SU-DHL-6 (cell line): Measurements from ENCODE around the gene GOLPH3.

Experiments used
- H2AFZ ChIP-seq: fragments of 200-600 bp; sonication (generic); 2 replicates; pipeline ENCODE4 v1.6.1; 2014; ENCODE audit warnings: low read depth, mild to moderate bottlenecking, moderate library complexity, mixed read lengths, antibody characterized with exemption, low read length; ENCODE audit not compliant: severe bottlenecking
- H3F3A ChIP-seq: fragments of 200-600 bp; shearing (Covaris generic); 2 replicates; pipeline ENCODE4 v1.6.0; 2016; ENCODE audit warnings: antibody characterized with exemption, mild to moderate bottlenecking; ENCODE audit not compliant: insufficient read depth
- H3K27ac ChIP-seq: fragments of 200-600 bp; sonication (generic); 2 replicates; pipeline ENCODE4 v1.5.1; 2016; ENCODE audit warnings: low read depth, mild to moderate bottlenecking, low read length, moderate library complexity, mixed read lengths
- H3K27me3 ChIP-seq: fragments of 200-600 bp; sonication (generic), shearing (Covaris generic); 2 replicates; pipeline ENCODE4 v1.6.0; 2014; ENCODE audit warnings: mild to moderate bottlenecking, low read length
- H3K36me3 ChIP-seq: fragments of 200-600 bp; sonication (generic); 2 replicates; pipeline ENCODE4 v1.6.1; 2014; ENCODE audit warnings: mild to moderate bottlenecking, low read length, mixed read lengths
- H3K4me2 ChIP-seq: fragments of 300-600, 200-600 bp; shearing (Covaris generic), sonication (generic); 2 replicates; pipeline ENCODE4 v1.6.0; 2014; ENCODE audit warnings: low read length, low read depth, mild to moderate bottlenecking; ENCODE audit not compliant: poor library complexity, severe bottlenecking
- H3K4me3 ChIP-seq: fragments of 200-600 bp; sonication (generic); 2 replicates; pipeline ENCODE4 v1.5.1; 2014; ENCODE audit warnings: antibody characterized with exemption, low read length, mild to moderate bottlenecking, mixed read lengths; ENCODE audit not compliant: insufficient read depth, poor library complexity, severe bottlenecking
- H3K79me2 ChIP-seq: fragments of 200-600 bp; sonication (generic); 2 replicates; pipeline ENCODE4 v1.6.1; 2014; ENCODE audit warnings: mild to moderate bottlenecking, low read length, moderate library complexity; ENCODE audit not compliant: insufficient read depth
- H3K9ac ChIP-seq: fragments of 200-600 bp; sonication (generic); 2 replicates; pipeline ENCODE4 v1.7.0; 2014; ENCODE audit warnings: mild to moderate bottlenecking, low read length
- H3K9me2 ChIP-seq: fragments of 200-600 bp; sonication (generic); replicated peaks from 2 replicates; pipeline ENCODE4 v1.6.1; 2014; ENCODE audit warnings: low read length; ENCODE audit not compliant: insufficient read depth
- H3K9me3 ChIP-seq: fragments of 200-600 bp; sonication (generic); 2 replicates; pipeline ENCODE4 v1.6.1; 2014; ENCODE audit warnings: low read length, mixed read lengths; ENCODE audit not compliant: insufficient read depth
- H4K20me1 ChIP-seq: fragments of 200-600 bp; sonication (generic); 2 replicates; pipeline ENCODE4 v1.6.1; 2014; ENCODE audit warnings: low read depth, mild to moderate bottlenecking, antibody characterized with exemption, low read length, moderate library complexity, mixed read lengths
- EZH2phosphoT487 ChIP-seq: fragments of 200-600 bp; sonication (generic), shearing (Covaris generic); conservative IDR thresholded peaks from 2 replicates; pipeline ENCODE4 v1.6.1; 2018; ENCODE audit warnings: mild to moderate bottlenecking, antibody characterized with exemption, low read length, moderate library complexity, mixed read lengths
- TF ChIP-seq, protein P1 (sequence below): fragments of 200-600 bp; sonication (generic); IDR thresholded peaks from one replicate; pipeline ENCODE4 v1.5.1; 2017; ENCODE audit warnings: antibody characterized with exemption, mild to moderate bottlenecking, low read length, moderate library complexity; ENCODE audit not compliant: insufficient read depth, poor library complexity, severe bottlenecking

The GOLPH3 gene

DNA sequence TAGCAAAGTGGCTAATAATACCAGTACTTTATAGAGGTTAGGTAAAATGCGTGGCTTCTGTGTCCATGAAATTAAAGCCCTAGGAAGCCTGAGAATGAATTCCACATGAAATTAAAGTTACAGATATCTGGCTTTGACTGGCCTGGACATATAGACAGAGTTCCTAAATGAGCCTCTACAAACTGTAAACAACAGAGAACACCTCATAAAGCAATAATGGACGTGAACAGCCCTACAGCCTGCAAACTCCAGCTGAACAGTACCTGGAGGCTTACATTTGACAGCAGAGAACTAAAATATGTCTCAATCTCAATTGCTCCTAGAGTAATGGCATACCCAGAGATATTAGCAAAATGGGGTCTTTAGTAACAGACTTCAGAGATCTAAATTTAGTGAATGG is 28.7 kb downstream of the GOLPH3 start:
- H3K27ac ChIP-seq = no peak overlapping the region
- peaks cover 3% of the 10 kb centered on the region; the same call in 1 of the 2 replicates for H3K36me3 ChIP-seq
- TF ChIP-seq, protein P1, sequence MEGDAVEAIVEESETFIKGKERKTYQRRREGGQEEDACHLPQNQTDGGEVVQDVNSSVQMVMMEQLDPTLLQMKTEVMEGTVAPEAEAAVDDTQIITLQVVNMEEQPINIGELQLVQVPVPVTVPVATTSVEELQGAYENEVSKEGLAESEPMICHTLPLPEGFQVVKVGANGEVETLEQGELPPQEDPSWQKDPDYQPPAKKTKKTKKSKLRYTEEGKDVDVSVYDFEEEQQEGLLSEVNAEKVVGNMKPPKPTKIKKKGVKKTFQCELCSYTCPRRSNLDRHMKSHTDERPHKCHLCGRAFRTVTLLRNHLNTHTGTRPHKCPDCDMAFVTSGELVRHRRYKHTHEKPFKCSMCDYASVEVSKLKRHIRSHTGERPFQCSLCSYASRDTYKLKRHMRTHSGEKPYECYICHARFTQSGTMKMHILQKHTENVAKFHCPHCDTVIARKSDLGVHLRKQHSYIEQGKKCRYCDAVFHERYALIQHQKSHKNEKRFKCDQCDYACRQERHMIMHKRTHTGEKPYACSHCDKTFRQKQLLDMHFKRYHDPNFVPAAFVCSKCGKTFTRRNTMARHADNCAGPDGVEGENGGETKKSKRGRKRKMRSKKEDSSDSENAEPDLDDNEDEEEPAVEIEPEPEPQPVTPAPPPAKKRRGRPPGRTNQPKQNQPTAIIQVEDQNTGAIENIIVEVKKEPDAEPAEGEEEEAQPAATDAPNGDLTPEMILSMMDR = no peak
- TF ChIP-seq EZH2phosphoT487 = no peak
- no peak overlapping the region for H2AFZ ChIP-seq
- H3K79me2 ChIP-seq = peaks cover 73% of the 10 kb centered on the region
- H3K27me3 ChIP-seq = no peaks in the 10 kb centered on the region
- H4K20me1 ChIP-seq = peaks cover 17% of the 10 kb centered on the region
- no peak overlapping the region for H3K4me3 ChIP-seq
- H3K9ac ChIP-seq = no peak overlapping the region
- no peaks in the 10 kb centered on the region for H3F3A ChIP-seq
- no peaks in the 10 kb centered on the region for H3K9me3 ChIP-seq
- H3K9me2 ChIP-seq = no peaks in the 10 kb centered on the region
- H3K4me2 ChIP-seq = no peak overlapping the region

DNA sequence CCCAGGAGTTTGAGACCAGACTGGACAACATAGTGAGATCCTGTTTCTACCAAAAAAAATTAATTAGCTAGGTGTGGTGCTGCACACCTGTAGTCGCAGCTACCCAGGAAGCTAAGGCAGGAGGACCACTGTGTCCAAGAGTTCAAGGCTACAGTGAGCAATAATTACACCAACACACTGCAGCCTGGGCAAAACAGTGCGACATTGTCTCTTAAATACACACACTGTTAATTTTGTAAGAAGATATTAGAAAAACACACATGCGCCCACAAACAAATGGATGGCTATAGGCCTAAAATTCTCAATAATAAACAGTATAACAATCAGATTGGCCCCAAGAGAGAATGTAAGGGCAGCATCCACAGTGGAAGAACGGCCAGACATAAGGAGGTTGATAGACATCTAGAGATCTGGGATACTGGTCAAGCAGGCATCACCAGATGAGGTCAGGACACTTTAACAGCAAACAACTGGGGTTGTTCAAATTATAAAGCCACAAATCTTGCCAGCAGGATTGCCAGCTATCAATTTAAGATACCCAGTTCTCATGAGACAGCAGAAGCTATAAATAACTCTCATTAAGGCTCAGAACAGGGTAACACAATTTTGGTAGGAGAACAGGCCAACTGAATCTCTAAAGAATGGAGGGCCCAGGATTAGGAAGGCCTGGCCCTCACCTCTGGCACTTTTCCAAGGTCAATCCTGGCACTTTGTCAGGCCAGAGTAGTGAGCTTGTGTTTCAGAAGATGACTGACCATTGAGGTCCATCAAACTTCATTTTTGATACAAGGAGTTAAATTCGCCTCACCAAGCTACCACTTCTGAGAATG is 29.5 kb downstream of the GOLPH3 start:
- H3K27ac ChIP-seq = no peak overlapping the region
- TF ChIP-seq, protein P1 = no peak
- TF ChIP-seq EZH2phosphoT487 = no peak
- H3K4me2 ChIP-seq = no peak overlapping the region

DNA sequence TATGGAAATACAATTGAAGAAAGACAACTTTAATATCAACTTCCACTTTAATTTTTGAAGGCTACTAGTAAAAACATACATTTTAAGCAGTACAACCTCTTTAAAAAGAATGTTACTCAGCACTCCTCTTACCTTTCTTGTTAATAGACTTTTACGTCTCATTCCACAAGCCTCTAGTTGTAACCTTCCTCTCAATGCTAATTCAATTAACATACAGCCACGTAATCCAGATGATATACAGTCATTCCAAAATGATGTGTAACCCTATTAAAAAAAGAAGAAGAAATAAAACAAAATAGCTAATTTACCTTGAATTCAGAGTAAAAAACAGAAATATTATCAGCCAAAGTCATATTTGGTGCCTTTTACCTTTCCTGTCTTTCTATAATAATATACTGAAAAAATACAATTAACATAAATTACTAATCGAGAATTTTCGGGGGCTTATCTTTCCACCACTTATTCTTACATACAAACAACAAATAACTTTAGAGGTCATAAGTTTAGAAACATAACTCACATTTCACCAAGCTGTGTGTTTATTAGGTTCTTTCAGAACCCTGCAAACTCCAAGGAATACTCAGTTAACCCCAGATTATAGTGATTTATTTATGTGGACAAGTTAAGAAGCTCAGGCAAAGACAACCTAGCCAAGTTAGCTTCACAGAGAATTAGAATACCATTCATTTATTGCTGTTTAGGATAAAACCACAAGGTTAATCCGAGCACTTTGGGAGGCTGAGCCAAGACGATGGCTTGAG is 30.3 kb downstream of the GOLPH3 start:
- H3K36me3 ChIP-seq = peaks cover 8% of the 10 kb centered on the region; the same call in 1 of the 2 replicates
- no peaks in the 10 kb centered on the region for H3F3A ChIP-seq
- H3K4me3 ChIP-seq = no peak overlapping the region
- H3K9ac ChIP-seq = no peak overlapping the region
- peaks cover 17% of the 10 kb centered on the region; the same call in 1 of the 2 replicates for H4K20me1 ChIP-seq
- H3K27ac ChIP-seq = no peak overlapping the region
- H3K9me2 ChIP-seq = no peaks in the 10 kb centered on the region
- peaks cover 72% of the 10 kb centered on the region for H3K79me2 ChIP-seq
- no peak overlapping the region for H2AFZ ChIP-seq
- no peak for TF ChIP-seq EZH2phosphoT487
- TF ChIP-seq, protein P1 = no peak
- H3K4me2 ChIP-seq = no peak overlapping the region
- no peaks in the 10 kb centered on the region for H3K27me3 ChIP-seq
- H3K9me3 ChIP-seq = no peaks in the 10 kb centered on the region

More for the DNA sequence above, 29.5 kb downstream of the GOLPH3 start:
- Histone ChIP-seq H3K9me2 (no peaks in the 10 kb centered on the region), H3K36me3 (peaks cover 5% of the 10 kb centered on the region; the same call in 1 of the 2 replicates), H3K9me3 (no peaks in the 10 kb centered on the region), H3F3A (no peaks in the 10 kb centered on the region), H3K4me3 (no peak overlapping the region), H3K27me3 (no peaks in the 10 kb centered on the region), H4K20me1 (peaks cover 17% of the 10 kb centered on the region; the same call in 1 of the 2 replicates), H2AFZ (no peak overlapping the region), H3K79me2 (peaks cover 72% of the 10 kb centered on the region), H3K9ac (no peak overlapping the region)
